HepG2 (cell line): ENCODE results near the gene LEUTX. TPM values are rescaled to one million over a fixed set of nuclear protein-coding genes. Genes with fewer than 3 reads are reported as not detected.

ENCODE experiments used
- FOXK2 ChIP-seq: fragments of 450-650 bp; IDR thresholded peaks from 2 replicates; pipeline ENCODE4 v1.6.1; 2016
- GATAD1 ChIP-seq: IDR thresholded peaks from 2 replicates; pipeline ENCODE4 v1.6.1; 2016; ENCODE audit warnings: missing genetic modification reagents, missing compliant biosample characterization
- KDM1A ChIP-seq: IDR thresholded peaks from 2 replicates; pipeline ENCODE4 v1.6.1; 2016; ENCODE audit warnings: missing compliant biosample characterization
- PHF8 ChIP-seq: sonication (generic); formaldehyde crosslinking; IDR thresholded peaks from 2 replicates; pipeline ENCODE4 v1.5.0; 2020; ENCODE audit warnings: missing genetic modification reagents
- POLR2AphosphoS2 ChIP-seq: IDR thresholded peaks from 2 replicates; pipeline ENCODE4 v1.6.1; 2011; ENCODE audit warnings: low read depth, low read length, improper control_type of control experiment
- RCOR2 ChIP-seq: IDR thresholded peaks from 2 replicates; pipeline ENCODE4 v1.6.1; 2016; ENCODE audit warnings: missing biosample characterization, missing genetic modification reagents
- RFX1 ChIP-seq: fragments of 450-650 bp; IDR thresholded peaks from 2 replicates; pipeline ENCODE4 v1.6.1; 2017
- SMYD3 ChIP-seq: sonication (generic); formaldehyde crosslinking; IDR thresholded peaks from 2 replicates; pipeline ENCODE4 v1.8.1; 2023; ENCODE audit warnings: mild to moderate bottlenecking, missing genetic modification reagents
- SP4 ChIP-seq: sonication (generic); formaldehyde crosslinking; IDR thresholded peaks from 2 replicates; pipeline ENCODE4 v1.8.1; 2023; ENCODE audit warnings: mild to moderate bottlenecking, missing genetic modification reagents
- SRSF9 ChIP-seq: fragments of 200-400 bp; formaldehyde crosslinking; IDR thresholded peaks from 2 replicates; pipeline ENCODE4 v1.6.1; 2018; ENCODE audit warnings: borderline replicate concordance, mild to moderate bottlenecking, low read depth, low read length; ENCODE audit not compliant: insufficient read depth, poor library complexity, severe bottlenecking
- YEATS4 ChIP-seq: sonication (generic); formaldehyde crosslinking; IDR thresholded peaks from 2 replicates; pipeline ENCODE4 v1.4.0; 2020; ENCODE audit warnings: missing genetic modification reagents, borderline replicate concordance
- ZFP90 ChIP-seq: sonication (generic); formaldehyde crosslinking; IDR thresholded peaks from 2 replicates; pipeline ENCODE4 v1.8.0; 2022; ENCODE audit warnings: missing genetic modification reagents, mild to moderate bottlenecking, inconsistent platforms, borderline replicate concordance
- ZNF234 ChIP-seq: sonication (generic); formaldehyde crosslinking; conservative IDR thresholded peaks from 2 replicates; pipeline ENCODE4 v1.5.1; 2020; ENCODE audit warnings: mild to moderate bottlenecking, missing genetic modification reagents
- ZNF24 ChIP-seq: fragments of 450-650 bp; IDR thresholded peaks from 2 replicates; pipeline ENCODE4 v1.6.1; 2017; ENCODE audit warnings: antibody characterized with exemption, mild to moderate bottlenecking
- ZNF496 ChIP-seq: sonication (generic); formaldehyde crosslinking; IDR thresholded peaks from 2 replicates; pipeline ENCODE4 v1.8.1; 2023; ENCODE audit warnings: mild to moderate bottlenecking, moderate library complexity, missing genetic modification reagents; ENCODE audit not compliant: insufficient replicate concordance
- ZNF605 ChIP-seq: sonication (generic); formaldehyde crosslinking; IDR thresholded peaks from 2 replicates; pipeline ENCODE4 v1.8.0; 2022; ENCODE audit warnings: mild to moderate bottlenecking, missing genetic modification reagents
- polyA plus RNA-seq, 8 experiments: library from polyadenylated mRNA; depleted of rRNA in 3 of 8; stranded (reverse) in 7 of 8; unstranded in 1 of 8; fragments of >200 nt; fragmentation: Illumina TruSeq in 4 of 8; extraction: Trizol in 4 of 8; gene quantifications; 2 replicates each; pipeline versions ENCODE4 v1.2.1 to v1.2.3, GENCODE V29; 2011 to 2016; ENCODE audit warnings: low read depth in 4 of 8, missing spikeins in 1 of 8, mixed read lengths in 1 of 8; ENCODE audit not compliant: insufficient read depth in 1 of 8
- total RNA-seq, 5 experiments: library from RNA; depleted of rRNA; stranded (reverse); fragments of >200 nt; fragmentation: Illumina TruSeq; extraction: Trizol; gene quantifications; 2 replicates each; pipeline ENCODE4 v1.2.3, GENCODE V29; 2016; ENCODE audit warnings: low read depth in 1 of 5
- TF ChIP-seq, protein P1 (sequence below): sonication (generic); formaldehyde crosslinking; IDR thresholded peaks from 2 replicates; pipeline ENCODE4 v1.4.0; 2020; ENCODE audit warnings: missing genetic modification reagents, borderline replicate concordance
- TF ChIP-seq, protein P2 (sequence below): IDR thresholded peaks from 2 replicates; pipeline ENCODE4 v1.4.0; 2020; ENCODE audit warnings: mild to moderate bottlenecking, missing genetic modification reagents
- TF ChIP-seq, protein P3 (sequence below): sonication (generic); formaldehyde crosslinking; IDR thresholded peaks from 2 replicates; pipeline ENCODE4 v1.4.0; 2020; ENCODE audit warnings: mild to moderate bottlenecking, missing genetic modification reagents
- TF ChIP-seq, protein P4 (sequence below): sonication (generic); formaldehyde crosslinking; IDR thresholded peaks from 2 replicates; pipeline ENCODE4 v1.8.1; 2023; ENCODE audit warnings: mild to moderate bottlenecking, inconsistent platforms, moderate library complexity, missing genetic modification reagents, borderline replicate concordance

Gene LEUTX
- total and polyA plus RNA-seq, 2 of the 13 experiments (the other 11 are each of a cell fraction or from before 2014, with no cell fraction given), result not detected

DNA sequence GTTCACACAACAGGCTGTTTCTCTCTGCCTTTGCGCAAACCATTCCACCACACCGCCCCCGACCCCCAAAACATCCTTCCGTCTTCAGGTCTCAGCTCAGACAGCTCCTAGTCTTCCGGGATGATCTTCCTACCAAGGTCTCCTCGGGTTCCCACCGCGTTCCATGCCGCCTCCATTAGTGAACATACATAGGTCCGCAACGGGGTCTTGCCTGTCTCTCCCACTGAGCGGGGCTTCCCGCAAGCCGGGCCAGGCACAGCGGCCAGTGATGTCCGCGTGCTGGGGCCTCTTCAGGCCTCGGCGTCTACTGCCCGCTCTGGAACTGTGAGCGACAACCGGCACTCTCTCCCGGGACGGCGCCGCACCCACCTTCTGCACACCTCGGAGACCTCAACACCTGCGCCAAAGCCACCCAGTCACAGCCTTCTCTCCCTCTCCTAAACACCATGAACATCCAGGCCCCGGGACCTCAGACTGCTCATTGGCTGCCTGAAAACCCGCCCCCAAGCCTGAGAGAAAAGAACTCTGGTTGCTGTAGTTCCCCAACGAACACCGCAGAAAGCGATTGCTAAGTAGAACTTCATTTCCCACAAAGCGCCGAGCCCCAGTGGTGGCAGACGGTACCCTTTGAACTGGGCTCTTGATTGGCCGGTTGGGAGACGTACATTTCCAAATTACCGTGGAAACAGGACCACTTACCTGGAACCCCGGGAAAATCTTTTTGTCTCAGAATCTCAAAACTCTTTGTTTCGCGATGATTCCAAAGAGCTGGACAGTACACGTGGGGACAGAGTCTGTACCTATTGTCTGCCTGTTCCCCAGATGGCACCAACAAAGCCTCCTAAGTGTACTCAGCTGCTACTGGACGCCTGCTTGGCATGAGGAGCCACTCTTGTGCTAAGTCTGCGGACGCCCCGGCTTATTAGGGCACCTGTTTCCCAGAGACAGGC is 45.8 kb downstream of the LEUTX start (continued):
- TF ChIP-seq, protein P1, sequence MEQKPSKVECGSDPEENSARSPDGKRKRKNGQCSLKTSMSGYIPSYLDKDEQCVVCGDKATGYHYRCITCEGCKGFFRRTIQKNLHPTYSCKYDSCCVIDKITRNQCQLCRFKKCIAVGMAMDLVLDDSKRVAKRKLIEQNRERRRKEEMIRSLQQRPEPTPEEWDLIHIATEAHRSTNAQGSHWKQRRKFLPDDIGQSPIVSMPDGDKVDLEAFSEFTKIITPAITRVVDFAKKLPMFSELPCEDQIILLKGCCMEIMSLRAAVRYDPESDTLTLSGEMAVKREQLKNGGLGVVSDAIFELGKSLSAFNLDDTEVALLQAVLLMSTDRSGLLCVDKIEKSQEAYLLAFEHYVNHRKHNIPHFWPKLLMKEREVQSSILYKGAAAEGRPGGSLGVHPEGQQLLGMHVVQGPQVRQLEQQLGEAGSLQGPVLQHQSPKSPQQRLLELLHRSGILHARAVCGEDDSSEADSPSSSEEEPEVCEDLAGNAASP (CRISPR knock-in tag), result no peak
- TF ChIP-seq PHF8 (CRISPR knock-in tag) (peak; percentile 35; the same call in 1 of the 2 replicates), SP4 (CRISPR knock-in tag) (no peak), ZNF605 (peak; percentile 49; the same call in 1 of the 2 replicates), ZNF234 (CRISPR knock-in tag) (no peak), RCOR2 (CRISPR knock-in tag) (no peak), SRSF9 (no peak), YEATS4 (CRISPR knock-in tag) (no peak), GATAD1 (no peak), FOXK2 (no peak), ZNF496 (no peak), ZFP90 (CRISPR knock-in tag) (no peak), RFX1 (no peak), ZNF24 (no peak), KDM1A (CRISPR knock-in tag) (no peak), POLR2AphosphoS2 (no peak), SMYD3 (CRISPR knock-in tag) (no peak)
- TF ChIP-seq, protein P2, sequence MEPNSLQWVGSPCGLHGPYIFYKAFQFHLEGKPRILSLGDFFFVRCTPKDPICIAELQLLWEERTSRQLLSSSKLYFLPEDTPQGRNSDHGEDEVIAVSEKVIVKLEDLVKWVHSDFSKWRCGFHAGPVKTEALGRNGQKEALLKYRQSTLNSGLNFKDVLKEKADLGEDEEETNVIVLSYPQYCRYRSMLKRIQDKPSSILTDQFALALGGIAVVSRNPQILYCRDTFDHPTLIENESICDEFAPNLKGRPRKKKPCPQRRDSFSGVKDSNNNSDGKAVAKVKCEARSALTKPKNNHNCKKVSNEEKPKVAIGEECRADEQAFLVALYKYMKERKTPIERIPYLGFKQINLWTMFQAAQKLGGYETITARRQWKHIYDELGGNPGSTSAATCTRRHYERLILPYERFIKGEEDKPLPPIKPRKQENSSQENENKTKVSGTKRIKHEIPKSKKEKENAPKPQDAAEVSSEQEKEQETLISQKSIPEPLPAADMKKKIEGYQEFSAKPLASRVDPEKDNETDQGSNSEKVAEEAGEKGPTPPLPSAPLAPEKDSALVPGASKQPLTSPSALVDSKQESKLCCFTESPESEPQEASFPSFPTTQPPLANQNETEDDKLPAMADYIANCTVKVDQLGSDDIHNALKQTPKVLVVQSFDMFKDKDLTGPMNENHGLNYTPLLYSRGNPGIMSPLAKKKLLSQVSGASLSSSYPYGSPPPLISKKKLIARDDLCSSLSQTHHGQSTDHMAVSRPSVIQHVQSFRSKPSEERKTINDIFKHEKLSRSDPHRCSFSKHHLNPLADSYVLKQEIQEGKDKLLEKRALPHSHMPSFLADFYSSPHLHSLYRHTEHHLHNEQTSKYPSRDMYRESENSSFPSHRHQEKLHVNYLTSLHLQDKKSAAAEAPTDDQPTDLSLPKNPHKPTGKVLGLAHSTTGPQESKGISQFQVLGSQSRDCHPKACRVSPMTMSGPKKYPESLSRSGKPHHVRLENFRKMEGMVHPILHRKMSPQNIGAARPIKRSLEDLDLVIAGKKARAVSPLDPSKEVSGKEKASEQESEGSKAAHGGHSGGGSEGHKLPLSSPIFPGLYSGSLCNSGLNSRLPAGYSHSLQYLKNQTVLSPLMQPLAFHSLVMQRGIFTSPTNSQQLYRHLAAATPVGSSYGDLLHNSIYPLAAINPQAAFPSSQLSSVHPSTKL, result no peak
- TF ChIP-seq, protein P3, sequence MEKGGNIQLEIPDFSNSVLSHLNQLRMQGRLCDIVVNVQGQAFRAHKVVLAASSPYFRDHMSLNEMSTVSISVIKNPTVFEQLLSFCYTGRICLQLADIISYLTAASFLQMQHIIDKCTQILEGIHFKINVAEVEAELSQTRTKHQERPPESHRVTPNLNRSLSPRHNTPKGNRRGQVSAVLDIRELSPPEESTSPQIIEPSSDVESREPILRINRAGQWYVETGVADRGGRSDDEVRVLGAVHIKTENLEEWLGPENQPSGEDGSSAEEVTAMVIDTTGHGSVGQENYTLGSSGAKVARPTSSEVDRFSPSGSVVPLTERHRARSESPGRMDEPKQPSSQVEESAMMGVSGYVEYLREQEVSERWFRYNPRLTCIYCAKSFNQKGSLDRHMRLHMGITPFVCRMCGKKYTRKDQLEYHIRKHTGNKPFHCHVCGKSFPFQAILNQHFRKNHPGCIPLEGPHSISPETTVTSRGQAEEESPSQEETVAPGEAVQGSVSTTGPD, result no peak
- TF ChIP-seq, protein P4, sequence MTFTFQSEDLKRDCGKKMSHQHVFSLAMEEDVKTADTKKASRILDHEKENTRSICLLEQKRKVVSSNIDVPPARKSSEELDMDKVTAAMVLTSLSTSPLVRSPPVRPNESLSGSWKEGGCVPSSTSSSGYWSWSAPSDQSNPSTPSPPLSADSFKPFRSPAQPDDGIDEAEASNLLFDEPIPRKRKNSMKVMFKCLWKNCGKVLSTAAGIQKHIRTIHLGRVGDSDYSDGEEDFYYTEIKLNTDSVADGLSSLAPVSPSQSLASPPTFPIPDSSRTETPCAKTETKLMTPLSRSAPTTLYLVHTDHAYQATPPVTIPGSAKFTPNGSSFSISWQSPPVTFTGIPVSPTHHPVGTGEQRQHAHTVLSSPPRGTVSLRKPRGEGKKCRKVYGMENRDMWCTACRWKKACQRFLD (CRISPR knock-in tag), result 0 out of 2 replicates have a peak, but pooled peaks have one; percentile 42
